NCI-H2171 treated with DMSO at 0.1 percent for 48 hours (cell line): ENCODE measurements around the gene APBA2.
"Not testable (repeated sequence)": the region's sequence is repeated elsewhere in the genome, so short reads cannot be mapped to it uniquely, and the experiment has no call there.

Experiments
- DNase-seq: peaks from one replicate; lab custom pipeline; 2025; lab: John Stamatoyannopoulos, UW

Gene APBA2

GRCh38 chr15:29086891-29087290 lies 201.1 kb downstream of the APBA2 start:
- DNase-seq, result no peak

- no peak for DNase-seq
These were observed 201.9 kb downstream of the APBA2 start for GRCh38 chr15:29087521-29088285.

- no peak for DNase-seq
These were observed 202.9 kb downstream of the APBA2 start for GRCh38 chr15:29088666-29089065.

GRCh38 chr15:29089731-29090616 lies 204.2 kb downstream of the APBA2 start:
- DNase-seq, result peak; percentile 2

DNA sequence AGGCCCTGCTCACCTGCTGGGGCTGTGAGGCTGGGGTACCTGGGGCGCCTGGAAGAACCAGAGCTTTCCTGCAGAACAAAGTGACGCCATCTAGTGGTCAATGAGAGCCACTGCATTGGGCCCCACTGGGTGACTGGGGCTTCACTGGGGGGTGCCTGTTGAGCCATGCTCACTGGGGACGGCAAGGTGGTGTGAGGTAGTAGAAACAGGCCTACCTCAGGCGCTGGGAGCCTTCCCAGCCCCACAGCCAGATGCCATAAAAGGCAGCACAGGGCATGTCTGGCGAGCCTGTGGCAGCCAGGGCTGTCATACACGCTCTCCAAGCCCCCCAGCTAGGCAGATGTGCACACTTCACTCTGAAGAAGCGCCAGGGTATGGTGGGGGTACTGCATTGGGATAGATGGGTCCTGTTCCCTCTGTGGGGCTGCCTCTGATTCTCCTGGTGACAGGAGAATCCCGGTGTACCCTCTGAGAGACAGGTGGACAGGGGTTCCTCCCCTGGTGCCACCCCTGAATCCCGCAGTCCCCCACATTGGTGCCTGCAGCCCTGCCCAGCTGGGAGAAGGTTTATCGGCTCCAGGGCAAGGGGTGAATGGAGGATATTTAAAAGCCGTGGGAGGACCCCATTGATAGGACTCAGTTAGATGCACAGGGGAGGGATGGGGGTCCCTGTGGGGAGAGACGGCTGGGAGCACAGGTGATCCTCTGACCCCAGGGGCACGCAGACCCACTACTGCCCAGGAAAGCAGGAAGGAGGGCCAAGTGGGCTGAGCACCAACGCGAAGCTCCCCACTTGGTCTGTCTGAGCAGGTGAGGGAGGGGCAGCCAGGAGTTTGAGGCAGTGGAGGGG lies 205.1 kb downstream of the APBA2 start:
- DNase-seq, result no peak

GRCh38 chr15:29091666-29092065 lies 205.9 kb downstream of the APBA2 start:
- DNase-seq, result no peak

GRCh38 chr15:29092376-29093064 lies 206.7 kb downstream of the APBA2 start:
- no peak for DNase-seq

DNA sequence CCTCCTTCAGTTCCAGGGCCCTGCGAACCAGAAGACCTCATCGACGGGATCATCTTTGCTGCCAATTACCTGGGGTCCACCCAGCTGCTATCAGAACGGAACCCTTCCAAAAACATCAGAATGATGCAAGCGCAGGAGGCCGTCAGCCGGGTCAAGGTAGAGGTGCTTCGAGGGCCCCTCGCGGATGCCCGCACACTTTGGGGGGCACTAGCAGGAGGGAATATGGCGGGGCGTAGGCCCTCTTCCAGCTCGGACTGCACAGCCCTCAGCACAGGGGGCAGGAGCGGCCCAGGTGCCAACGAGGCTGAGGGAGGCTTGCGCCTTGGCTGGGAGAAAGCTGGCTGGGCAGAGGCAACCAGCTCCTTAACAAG lies 207.3 kb downstream of the APBA2 start:
- DNase-seq, result no peak

DNA sequence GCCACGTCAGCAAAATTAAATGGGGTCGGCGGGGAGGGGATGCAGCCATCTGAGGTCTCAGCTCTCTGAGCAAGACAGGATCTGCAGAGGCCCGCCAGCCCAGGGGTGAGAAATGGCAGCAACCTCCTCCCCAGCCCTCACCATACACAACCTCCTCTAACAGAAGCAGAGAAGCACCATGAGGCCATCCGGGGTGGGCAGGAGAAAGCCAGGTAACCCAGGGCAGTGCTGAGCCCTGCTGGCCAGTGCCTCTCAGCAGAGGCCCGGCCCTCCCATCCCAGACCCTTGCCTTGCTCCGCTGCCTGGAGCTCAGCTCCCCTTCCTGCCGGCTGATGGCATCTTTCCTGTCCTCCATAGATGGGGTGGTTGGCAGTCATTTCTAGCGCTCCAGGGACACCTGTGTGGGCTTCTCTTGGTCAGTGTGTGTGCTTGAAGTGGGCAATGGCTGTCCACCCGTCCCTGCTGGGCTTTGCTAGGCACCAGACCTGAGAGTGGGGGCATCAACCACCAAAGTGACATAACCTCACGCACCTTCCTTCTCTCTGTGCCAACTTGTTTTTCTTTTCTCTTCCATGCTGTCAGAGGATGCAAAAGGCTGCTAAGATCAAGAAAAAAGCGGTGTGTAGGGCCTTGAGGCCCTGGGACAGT lies 208.0 kb downstream of the APBA2 start:
- DNase-seq, result no peak

DNA sequence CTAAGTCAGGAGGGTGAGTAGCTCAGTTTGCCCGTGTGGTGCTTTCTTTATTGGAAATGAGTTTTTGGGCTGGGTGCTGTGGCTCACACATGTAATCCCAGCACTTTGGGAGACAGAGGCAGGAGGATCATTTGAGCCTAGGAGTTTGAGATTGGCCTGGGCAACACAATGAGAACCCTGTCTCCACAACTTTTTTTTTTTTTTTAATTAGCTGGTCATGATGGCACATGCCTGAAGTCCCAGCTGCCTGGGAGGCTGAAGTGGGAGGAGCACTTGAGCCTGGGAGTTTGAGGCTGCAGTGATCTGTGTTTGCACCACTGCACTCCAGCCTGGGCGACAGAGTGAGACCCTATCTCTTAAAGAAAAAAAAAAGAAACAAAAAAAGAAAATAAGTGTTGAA lies 208.9 kb downstream of the APBA2 start:
- DNase-seq, result peak; percentile 62

- no peak for DNase-seq
These were observed 210.0 kb downstream of the APBA2 start for GRCh38 chr15:29095746-29096145.

- no peak for DNase-seq
These were observed 211.4 kb downstream of the APBA2 start for GRCh38 chr15:29097168-29097567.

GRCh38 chr15:29097971-29098370 lies 212.2 kb downstream of the APBA2 start:
- no peak for DNase-seq

GRCh38 chr15:29098652-29099051 lies 212.9 kb downstream of the APBA2 start:
- DNase-seq, result no peak

DNA sequence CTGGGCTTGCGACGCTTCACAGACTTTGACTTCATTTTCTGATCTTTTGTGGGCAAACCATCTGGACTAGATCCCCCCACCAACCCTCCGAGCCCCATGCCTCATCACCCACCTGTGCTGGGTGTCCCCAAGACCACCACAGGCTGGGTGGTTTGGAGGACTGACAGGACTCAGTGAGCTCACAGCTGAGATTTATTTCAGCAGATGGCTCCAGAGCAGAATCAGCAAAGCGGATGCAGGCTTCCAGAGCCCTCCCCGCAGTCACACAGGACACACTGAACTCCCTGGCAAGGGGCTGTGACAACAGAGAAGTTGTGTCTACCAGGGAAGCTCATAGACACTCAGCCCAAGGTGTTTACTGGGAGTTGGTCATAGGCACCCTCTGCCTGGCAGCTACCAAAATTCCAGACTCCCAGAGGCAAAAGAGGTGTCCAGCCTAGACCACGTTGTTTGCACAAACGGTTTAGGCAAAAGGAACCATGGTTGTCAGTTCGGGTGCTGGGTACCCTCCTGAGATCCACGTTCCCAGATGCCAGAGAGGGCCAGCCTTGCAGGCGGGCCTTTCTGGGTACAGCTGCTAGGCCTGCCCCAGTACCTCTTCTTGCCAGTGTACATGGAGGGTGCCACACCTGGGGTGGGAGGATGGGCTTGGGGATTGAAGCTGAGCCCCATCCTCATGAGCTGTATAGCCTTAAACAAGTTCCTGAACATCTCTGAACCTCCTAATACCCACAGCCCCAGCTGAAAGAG lies 213.5 kb downstream of the APBA2 start:
- DNase-seq, result no peak

DNA sequence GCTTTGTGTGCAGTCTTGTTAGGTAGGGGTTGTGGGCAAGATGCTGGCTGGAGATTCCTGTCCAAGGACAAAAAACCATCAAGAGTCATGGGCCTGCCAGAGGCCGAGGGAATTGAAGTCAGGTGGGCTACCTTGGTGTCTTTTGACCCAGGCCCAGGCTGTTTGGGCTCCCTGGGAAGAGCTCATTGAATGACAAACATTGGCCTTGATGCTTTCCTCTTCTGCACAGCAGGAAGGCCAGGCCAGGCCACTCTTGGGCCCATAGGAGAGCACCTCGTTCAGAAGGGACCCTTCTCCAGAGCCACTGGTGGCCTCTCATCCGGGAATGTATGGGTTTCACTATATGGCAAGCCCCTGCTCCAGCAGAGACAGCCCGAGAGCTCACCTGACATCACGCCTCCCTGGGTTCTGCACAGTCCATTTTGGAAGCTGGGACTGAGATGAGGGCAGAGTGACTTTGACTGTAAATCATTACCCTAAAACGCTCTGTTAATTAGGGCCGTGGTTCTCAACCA lies 214.8 kb downstream of the APBA2 start:
- DNase-seq, result no peak

- DNase-seq, result no peak
These were observed 215.7 kb downstream of the APBA2 start for GRCh38 chr15:29101491-29101890.

DNA sequence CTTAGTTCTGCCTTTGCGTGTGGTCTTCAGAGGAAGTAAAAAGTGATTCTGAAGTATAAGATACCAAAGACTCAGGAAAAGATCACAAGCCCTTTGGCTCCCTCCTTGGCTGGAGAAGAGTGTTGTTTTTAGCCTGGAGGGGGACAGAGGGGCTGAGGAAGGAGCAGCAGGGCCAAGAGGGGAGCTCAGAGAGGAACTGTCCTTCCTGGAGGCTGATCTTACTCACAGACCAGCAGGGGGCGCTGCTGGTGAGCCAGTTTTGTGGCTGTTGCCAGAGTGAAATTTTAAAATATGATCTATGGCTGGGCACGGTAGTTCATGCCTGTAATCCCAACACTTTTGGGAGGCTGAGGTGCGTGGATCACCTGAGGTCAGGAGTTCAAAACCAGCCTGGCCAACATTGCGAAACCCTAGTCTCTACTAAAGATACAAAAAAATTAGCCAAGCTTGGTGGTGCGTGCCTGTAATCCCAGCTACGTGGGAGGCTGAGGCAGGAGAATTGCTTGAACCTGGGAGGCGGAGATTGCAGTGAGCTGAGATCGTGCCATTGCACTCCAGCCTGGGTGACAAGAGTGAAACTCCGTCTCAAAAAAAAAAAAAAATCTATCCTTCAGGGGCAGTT lies 216.5 kb downstream of the APBA2 start:
- DNase-seq, result not testable (repeated sequence)

- DNase-seq, result no peak
These were observed 217.4 kb downstream of the APBA2 start for GRCh38 chr15:29102911-29103823.
